GM19025 (cell line): ENCODE data around the gene KLK1.
A peak's percentile ranks its signal among the peaks of the same experiment; 100 is the strongest.
"Not testable (repeated sequence)": the region's sequence is repeated elsewhere in the genome, so short reads cannot be mapped to it uniquely, and the experiment has no call there.

Experiments used
- ATAC-seq: cut with Tn5 transposase; IDR thresholded peaks from one replicate; pipeline ENCODE4 v1.9.1; 2021; ENCODE audit warnings: mild to moderate bottlenecking, low read depth, moderate library complexity; ENCODE audit not compliant: unreplicated experiment

The KLK1 gene

GRCh38 chr19:50817941-50818858 lies 5.4 kb downstream of the KLK1 start:
- ATAC-seq: peak; percentile 50

DNA sequence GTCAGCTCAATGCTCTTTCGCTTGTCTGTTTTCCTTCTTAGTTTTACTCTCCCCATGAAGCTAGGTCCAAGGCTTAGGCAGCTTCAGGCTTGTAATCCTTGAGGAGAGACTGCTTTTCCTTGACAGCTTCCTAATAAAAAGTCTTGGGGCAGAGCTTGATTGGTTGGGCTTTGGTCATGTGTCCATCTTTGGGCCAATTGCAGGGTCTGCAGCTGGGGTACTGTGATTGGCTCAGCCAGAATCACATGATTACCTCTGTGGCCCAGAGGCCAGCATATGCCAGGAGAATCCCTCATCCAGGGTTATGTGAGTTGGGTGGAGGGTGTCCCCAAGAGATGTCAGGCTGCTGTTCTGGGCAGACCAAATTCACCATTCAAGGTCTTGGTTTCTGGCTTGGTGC lies 8.1 kb downstream of the KLK1 start:
- no peak for ATAC-seq

DNA sequence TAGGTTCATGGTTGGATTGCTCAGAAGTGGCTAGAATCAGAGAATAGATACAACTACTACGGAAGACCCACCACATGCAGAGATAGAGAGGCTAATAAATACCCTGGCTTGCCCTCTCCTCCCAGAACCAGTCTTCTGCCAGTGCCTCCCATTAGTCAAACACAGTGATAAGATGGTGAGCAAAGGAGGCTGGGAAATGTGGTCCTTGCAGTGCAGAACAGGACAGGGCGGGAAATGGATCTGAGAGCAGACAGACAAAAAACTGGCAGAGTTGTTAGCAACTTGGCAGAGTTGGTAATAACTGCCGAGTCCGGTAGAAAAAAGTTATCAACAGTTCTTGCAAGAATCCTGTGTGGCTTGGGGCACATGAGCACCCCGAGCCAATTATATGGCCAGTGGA lies 8.7 kb downstream of the KLK1 start:
- no peak for ATAC-seq

DNA sequence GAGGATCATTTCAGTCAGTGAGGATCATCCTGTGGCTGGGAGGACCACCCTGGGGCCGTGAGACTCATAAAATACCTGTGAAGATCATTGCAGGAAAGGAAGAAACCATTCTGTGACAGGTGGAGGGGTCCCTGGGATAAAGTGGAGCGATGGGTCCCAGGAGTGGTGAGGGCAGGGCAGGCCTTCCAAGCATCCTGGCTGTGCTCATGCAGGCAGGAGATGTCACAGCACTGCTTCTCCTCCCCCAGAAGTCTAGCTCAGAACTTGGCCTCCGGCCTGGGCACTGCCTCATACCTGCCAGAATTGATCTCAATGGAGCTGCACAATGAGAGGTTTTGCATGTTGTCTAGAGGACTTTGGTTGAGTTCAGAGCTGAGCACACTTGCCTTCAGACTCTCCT lies 11.1 kb downstream of the KLK1 start:
- no peak for ATAC-seq

- not testable (repeated sequence) for ATAC-seq
Measured at GRCh38 chr19:50811622-50812238, 11.9 kb downstream of the KLK1 start.

GRCh38 chr19:50808856-50809255 lies 14.7 kb downstream of the KLK1 start:
- no peak for ATAC-seq

DNA sequence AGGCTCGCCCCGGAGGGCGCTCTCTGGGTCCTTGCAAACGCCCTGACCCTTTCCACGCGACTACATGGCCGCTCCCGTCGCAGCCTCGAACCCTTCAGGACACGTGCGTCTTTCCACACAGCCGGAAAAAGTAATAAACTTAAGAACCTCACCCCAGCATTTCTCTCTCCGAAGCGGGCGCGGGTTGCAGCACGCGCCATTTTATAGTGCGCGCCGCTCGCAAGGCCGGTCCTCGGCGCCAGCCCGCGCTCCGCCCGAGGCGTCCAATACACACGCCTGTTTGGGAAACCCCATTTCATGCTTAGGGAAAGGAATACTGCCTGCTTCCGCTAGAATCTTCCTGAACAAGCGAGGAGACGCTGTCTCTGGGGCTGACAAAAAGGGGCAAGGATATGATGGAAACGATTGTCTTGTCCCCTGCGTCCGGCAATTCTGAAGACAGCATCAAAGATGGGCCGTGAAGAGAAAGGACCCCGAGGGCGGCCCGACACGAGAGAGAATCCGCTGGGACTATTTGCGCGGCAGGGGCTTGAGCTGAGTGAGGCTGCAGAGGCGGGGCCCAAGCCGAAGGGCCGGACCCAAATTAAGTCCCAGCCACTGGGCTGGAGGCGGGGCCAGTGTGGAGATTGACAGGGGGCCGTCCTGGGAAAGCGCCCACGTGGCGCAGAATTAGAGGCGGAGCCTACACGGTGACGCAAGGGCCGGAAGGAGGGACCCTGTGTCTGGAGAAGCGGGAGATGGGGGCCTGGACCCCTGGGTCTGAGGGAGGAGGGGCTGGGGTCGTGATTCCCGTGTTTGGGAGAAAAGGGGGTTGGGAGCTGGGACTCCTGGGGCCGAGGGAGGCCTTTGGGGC lies 18.9 kb downstream of the KLK1 start:
- ATAC-seq: peak; percentile 94

GRCh38 chr19:50803633-50804419 lies 19.8 kb downstream of the KLK1 start:
- ATAC-seq: no peak

DNA sequence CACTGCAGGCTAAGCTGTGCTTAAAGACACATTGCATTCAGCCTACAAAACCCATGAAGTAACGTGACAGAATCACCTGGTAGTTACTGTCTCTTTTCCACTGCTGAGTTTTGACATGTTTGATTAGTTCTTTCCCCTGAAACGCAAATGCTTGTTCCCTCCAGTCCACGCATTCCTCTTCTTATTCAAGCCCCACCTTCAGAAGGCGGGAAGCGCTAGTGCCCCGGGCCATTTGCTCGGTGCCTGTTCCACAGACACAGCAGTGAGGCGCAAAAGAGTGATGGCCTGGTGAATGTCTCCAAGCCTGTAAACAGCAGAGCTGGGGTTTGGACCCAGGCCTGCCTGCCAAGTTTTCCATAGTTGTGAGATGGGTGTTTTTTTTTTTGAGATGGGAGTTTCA lies 22.5 kb downstream of the KLK1 start:
- no peak for ATAC-seq

DNA sequence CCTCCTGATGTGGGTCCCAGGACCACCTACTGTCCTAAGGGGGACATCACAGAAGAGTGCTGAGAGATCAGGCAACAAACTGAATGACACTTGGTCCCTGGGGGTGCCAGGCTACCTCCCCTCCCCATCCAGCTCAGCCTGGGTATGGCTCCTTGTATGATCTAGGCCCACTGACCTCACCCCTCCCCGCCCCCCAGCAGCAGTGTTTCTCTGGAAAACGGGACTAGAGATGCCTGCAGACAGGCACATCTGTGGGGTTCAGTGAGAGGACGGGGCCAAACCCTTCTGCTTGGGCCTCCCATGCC lies 24.1 kb downstream of the KLK1 start:
- no peak for ATAC-seq

- no peak for ATAC-seq
Measured at GRCh38 chr19:50798659-50799546, 24.7 kb downstream of the KLK1 start.

GRCh38 chr19:50797781-50798658 lies 25.6 kb downstream of the KLK1 start:
- no peak for ATAC-seq

DNA sequence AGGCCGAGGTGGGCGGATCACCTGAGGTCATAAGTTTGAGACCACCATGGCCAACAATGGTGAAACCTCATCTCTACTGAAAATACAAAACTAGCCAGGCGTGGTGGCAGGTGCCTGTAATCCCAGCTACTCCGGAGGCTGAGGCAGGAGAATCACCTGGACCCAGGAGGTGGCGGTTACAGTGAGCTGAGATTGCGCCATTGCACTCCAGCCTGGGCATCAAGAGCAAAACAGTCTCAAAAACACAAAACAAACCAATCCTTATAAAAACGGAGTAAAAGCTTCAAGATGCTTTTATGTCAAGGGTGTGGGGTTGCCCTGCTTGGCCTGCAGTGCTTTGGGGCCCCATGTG lies 26.2 kb downstream of the KLK1 start:
- no peak for ATAC-seq

DNA sequence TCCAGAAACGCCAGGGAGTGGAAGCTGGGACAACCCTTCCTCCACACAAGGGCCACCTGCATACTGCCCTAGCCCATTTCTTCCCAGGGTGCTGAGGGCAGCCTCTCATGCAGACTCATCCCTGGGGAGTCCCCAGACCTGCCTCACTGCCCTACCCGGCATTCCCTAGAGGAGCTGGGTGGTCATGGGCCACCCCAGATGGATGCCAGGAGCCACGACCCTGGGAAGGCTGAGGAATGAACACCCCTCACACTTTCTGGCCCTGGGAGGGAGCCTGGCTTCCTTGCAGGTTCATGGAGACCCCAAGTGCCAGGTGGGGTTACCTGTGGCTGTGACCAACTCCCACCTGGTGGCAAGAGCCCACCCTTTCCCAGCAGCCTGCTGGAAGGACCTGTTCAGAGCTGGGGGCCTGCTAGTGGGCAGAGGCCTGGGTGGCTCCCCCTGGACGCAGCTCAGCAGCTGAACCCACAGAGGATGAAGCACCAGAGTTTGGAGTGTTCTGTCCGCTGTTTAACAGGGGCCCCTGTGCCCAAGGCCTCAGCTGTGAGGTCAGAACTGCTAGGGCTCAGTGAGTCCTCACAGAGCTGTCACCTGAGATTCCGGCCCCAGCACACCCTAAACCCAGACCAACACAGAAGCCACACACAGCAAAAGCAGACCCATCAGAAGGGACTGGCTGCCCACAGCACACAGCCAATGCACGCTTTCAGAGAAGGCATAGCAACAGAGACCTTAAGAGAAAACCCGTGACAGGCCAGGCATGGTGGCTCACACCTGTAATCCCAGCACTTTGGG lies 26.8 kb downstream of the KLK1 start:
- no peak for ATAC-seq

DNA sequence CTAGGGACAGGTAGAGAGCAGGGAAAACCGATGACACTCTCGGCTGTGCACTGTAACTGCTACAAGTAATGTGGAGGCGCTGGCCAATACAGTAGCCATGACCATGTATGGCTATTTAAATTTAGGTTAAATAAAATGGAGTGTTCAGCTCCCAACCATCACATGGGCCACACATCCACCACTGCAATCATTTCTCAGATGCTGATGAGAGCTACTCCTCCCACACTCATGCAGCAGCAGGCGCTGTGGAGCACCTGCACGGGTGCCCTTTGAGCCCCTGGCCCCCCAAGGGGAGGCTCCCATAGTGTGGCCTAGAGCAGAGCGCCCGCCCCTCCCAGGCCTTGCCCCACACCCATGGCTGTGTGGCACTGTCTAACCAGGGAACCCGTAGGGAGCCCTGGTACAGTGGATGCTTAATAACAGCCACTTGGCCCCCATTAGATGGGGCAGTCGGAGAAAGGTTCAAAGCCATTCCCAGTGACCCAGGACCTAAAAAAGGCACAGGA lies 27.4 kb downstream of the KLK1 start:
- no peak for ATAC-seq

DNA sequence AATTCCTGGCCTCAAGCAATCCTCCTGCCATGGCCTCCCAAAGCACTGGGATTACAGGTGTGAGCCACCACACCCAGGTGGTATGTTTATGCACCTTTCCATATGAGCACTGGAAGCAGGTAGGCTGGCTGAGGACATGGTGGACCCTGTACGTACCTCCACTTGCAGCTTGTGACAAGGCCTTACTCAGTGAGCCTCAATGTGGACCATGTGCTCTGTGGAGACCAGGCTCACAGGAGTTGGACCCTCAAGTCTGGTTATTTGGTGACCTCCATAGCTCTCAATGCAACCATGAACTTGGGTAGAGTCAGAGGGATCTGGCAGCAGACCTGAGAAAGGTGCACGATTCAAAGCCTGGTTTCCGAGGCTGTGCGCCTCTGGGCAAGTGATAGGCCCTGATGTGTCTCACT lies 27.9 kb downstream of the KLK1 start:
- ATAC-seq: no peak

DNA sequence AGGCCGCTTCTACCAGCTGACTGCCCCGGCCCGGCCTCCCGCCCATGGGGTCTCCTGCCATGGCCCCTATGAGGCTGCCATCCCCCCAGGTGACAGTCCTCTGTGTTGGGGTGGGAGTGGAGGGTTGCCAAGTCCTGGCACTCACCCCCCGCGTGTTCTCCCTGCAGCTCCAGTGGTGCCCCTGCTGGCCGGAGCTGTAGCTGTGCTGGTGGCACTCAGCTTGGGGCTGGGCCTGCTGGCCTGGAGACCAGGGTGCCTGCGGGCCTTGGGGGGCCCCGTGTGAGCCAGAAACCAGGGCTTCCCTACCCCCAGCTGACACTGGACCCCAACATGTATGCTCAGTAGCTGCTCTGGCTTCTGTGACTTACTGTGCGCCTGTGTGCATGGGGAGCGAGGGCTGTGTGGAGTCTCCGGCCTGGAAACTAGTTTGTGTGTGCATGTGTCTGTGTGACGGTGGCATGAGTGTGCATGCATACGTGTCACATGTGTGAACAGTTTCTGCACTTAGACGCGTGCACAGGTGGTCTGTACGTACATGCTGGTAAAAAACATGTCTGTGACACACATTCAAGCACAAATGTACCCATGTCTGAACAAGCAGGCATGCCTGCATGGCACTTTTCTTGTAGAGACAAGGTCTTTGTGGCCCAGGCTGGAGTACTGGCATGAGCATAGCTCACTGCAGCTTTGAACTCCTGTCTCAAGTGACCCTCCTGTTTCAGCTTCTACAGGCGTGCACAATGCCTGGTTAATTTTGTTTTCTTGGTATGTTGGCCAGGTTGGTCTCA lies 28.5 kb downstream of the KLK1 start:
- no peak for ATAC-seq
